Metanephros (tissue), 2 donors: Measurements from ENCODE around the gene NF2. TPM values are rescaled to one million over a fixed set of nuclear protein-coding genes. Genes with fewer than 3 reads are reported as not detected.

Experiments used
- small RNA-seq: library from RNA; depleted of rRNA; stranded (forward); fragments of <200 nt; gene quantifications from one replicate; pipeline ENCODE3, GENCODE V24; 2014; ENCODE audit warnings: low replicate concordance
- total RNA-seq: library from RNA; depleted of rRNA; stranded (reverse); fragments of >200 nt; gene quantifications from one replicate; pipeline ENCODE4 v1.2.3, GENCODE V29; 2014

The NF2 gene
- 37.5 TPM for total RNA-seq

DNA sequence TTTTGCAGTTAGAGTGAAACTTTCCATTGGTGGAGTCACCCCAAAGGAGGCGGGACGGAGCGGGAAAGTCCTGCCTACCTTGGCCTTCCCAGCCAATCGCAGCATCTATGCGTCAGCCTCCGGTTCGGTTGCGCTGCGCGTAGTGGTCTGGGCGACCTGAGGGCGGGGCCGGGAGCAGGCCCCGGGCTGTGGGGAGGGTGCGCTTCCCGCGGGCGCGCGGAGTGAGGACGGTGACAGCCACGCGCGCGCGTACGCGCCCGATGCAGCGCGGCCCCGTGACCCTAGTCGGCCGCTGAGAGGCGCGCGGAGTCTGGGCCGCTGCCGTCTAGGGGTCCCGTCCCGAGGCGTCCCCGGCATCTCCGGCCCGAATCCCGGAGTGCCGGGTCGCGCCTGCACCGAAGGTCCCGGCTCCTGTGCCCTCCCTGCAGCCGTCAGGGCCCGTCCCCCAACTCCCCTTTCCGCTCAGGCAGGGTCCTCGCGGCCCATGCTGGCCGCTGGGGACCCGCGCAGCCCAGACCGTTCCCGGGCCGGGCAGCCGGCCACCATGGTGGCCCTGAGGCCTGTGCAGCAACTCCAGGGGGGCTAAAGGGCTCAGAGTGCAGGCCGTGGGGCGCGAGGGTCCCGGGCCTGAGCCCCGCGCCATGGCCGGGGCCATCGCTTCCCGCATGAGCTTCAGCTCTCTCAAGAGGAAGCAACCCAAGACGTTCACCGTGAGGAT is at the start of gene NF2:
TSS of gene NF2 (plus strand) at position 276 of the 718 bp plus-strand sequence. CDS start at position 642, 366 bp downstream.

DNA sequence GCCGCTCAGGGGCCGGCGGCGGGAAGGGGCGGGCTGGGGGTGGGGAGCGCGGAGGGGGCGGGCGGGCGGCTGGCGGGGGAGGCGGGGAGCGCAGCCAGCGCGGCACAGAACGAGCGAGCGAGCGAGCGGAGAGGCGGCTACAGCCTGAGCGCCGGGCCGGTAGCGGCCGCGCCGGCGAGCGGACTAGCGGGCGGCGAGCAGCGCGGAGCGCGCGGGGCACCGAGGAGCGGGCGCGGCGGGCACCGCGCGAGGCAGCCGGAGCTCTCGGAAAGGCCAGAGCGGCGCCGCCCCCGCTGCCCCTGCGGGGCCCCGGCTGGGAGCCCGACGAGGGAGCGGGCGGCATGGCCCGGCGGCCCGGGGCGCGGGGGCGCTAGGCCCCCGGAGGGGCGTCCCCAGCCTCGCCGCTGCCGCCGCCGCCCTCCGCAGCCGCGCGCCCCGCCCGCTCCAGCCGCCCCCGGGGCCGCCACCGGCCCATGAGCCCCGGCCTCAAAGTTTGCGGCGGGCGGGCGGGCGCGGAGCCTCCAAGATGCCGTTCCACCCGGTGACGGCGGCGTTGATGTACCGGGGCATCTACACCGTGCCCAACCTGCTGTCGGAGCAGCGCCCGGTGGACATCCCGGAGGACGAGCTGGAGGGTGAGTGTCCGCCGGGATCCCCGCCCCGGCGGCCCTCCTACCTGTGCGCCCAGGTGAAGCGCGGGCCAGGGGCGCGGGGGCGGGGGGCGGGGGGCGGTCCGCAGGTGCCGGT is 116.6 kb downstream of the NF2 start, which contains the start of gene CABP7:
TSS of gene CABP7 (plus strand) at position 105 of the 747 bp plus-strand sequence. CDS start at position 527, 422 bp downstream.

Small RNAs within 50 kb of the gene (small RNA-seq; reads per million reads assigned to genes)
- not detected for gene AC004882.2

Other genes starting within 250 kb of the NF2 start
- gene AP1B1, start 215.1 kb upstream of the NF2 start, total RNA-seq, result 57.2 TPM
- not detected for gene RFPL1, start 165.1 kb upstream of the NF2 start, total RNA-seq
- 1.6 TPM for gene NEFH, start 123.4 kb upstream of the NF2 start, total RNA-seq
- gene THOC5, start 49.9 kb upstream of the NF2 start, total RNA-seq, result 30.5 TPM
- 101 TPM for gene NIPSNAP1, start 22.5 kb upstream of the NF2 start, total RNA-seq
- not detected for gene CABP7, start 116.4 kb downstream of the NF2 start, total RNA-seq
- gene ZMAT5, start 163.4 kb downstream of the NF2 start, total RNA-seq, result 20.7 TPM
- gene UQCR10, start 163.7 kb downstream of the NF2 start, total RNA-seq, result 119 TPM
- gene ASCC2, start 234.6 kb downstream of the NF2 start, total RNA-seq, result 37.6 TPM